Hematopoietic multipotent progenitor cell treated with erythropoietin and hydrocortisone succinate and interleukin-3 and kit ligand, for 15 days (in vitro differentiated cells): ENCODE data around the gene DIAPH2.
A peak's percentile ranks its signal among the peaks of the same experiment; 100 is the strongest.

Experiments
- DNase-seq: peaks from one replicate; pipeline ENCODE4 v3.0.0-alpha.2; 2015; ENCODE audit warnings: low spot score

Gene DIAPH2

GRCh38 chrX:97309487-97310116, 625.0 kb downstream of the DIAPH2 start:
- peak; percentile 2 for DNase-seq

- DNase-seq = no peak
Observed at GRCh38 chrX:97310373-97310772, 625.7 kb downstream of the DIAPH2 start.

- DNase-seq = no peak
Observed at GRCh38 chrX:97311066-97311778, 626.6 kb downstream of the DIAPH2 start.

- DNase-seq = no peak
Observed at GRCh38 chrX:97314345-97314744, 629.7 kb downstream of the DIAPH2 start.

GRCh38 chrX:97315939-97316338, 631.3 kb downstream of the DIAPH2 start:
- DNase-seq = no peak

- no peak for DNase-seq
Observed at GRCh38 chrX:97320305-97320704, 635.7 kb downstream of the DIAPH2 start.

- DNase-seq = no peak
Observed at GRCh38 chrX:97322401-97322800, 637.8 kb downstream of the DIAPH2 start.

- no peak for DNase-seq
Observed at GRCh38 chrX:97326456-97326855, 641.8 kb downstream of the DIAPH2 start.

- no peak for DNase-seq
Observed at GRCh38 chrX:97328853-97329390, 644.3 kb downstream of the DIAPH2 start.

- no peak for DNase-seq
Observed at GRCh38 chrX:97330151-97330550, 645.5 kb downstream of the DIAPH2 start.

GRCh38 chrX:97332963-97333362, 648.3 kb downstream of the DIAPH2 start:
- no peak for DNase-seq

- no peak for DNase-seq
Observed at GRCh38 chrX:97334850-97335249, 650.2 kb downstream of the DIAPH2 start.

- no peak for DNase-seq
Observed at GRCh38 chrX:97344724-97345123, 660.1 kb downstream of the DIAPH2 start.

- no peak for DNase-seq
Observed at GRCh38 chrX:97358941-97359340, 674.3 kb downstream of the DIAPH2 start.

- no peak for DNase-seq
Observed at GRCh38 chrX:97363843-97364242, 679.2 kb downstream of the DIAPH2 start.

GRCh38 chrX:97366237-97366636, 681.6 kb downstream of the DIAPH2 start:
- DNase-seq = no peak

GRCh38 chrX:97367125-97367524, 682.5 kb downstream of the DIAPH2 start:
- no peak for DNase-seq

GRCh38 chrX:97369947-97370346, 685.3 kb downstream of the DIAPH2 start:
- DNase-seq = no peak

- DNase-seq = no peak
Observed at GRCh38 chrX:97372001-97372766, 687.5 kb downstream of the DIAPH2 start.

GRCh38 chrX:97374266-97374665, 689.6 kb downstream of the DIAPH2 start:
- DNase-seq = no peak

- DNase-seq = no peak
Observed at GRCh38 chrX:97380200-97380599, 695.6 kb downstream of the DIAPH2 start.

GRCh38 chrX:97384685-97385084, 700.0 kb downstream of the DIAPH2 start:
- no peak for DNase-seq

GRCh38 chrX:97387004-97387403, 702.4 kb downstream of the DIAPH2 start:
- DNase-seq = no peak
